WTC11 (cell line): Measurements from ENCODE around the gene RASGRP4. TPM values are rescaled to one million over a fixed set of nuclear protein-coding genes. Genes with fewer than 3 reads are reported as not detected.
"Not testable (repeated sequence)": the region's sequence is repeated elsewhere in the genome, so short reads cannot be mapped to it uniquely, and the experiment has no call there.

ENCODE experiments used
- ATAC-seq: fragments of 200-7000 bp; cut with Tn5 transposase; 2 replicates; pipeline ENCODE4 v1.10.0; 2021; ENCODE audit warnings: mild to moderate bottlenecking, moderate library complexity
- CTCF ChIA-PET: fragments of 300-600 bp; sonication (Branson Sonifier 250); formaldehyde crosslinking; loops from one replicate; lab custom pipeline; 2021; ENCODE audit warnings: antibody characterized with exemption; lab: Charles Lee
- POLR2A ChIA-PET: fragments of 350-600 bp; sonication (Branson Sonifier 250); formaldehyde crosslinking; loops from one replicate; lab custom pipeline; 2021; ENCODE audit warnings: antibody characterized with exemption; lab: Charles Lee
- DNase-seq: peaks from one replicate; pipeline ENCODE4 v3.0.0; 2021; ENCODE audit warnings: low spot score
- H3K27ac Mint-ChIP-seq: 2 replicates; pipeline ENCODE4 v1.8.0; 2021; ENCODE audit warnings: mixed read lengths
- H3K27me3 Mint-ChIP-seq: 2 replicates; pipeline ENCODE4 v1.8.0; 2021; ENCODE audit warnings: low read depth, mild to moderate bottlenecking, moderate library complexity, mixed read lengths
- H3K36me3 Mint-ChIP-seq: 2 replicates; pipeline ENCODE4 v1.8.0; 2021; ENCODE audit warnings: mixed read lengths
- H3K4me1 Mint-ChIP-seq: 2 replicates; pipeline ENCODE4 v1.8.0; 2022; ENCODE audit warnings: mixed read lengths
- H3K4me3 Mint-ChIP-seq: 2 replicates; pipeline ENCODE4 v1.8.0; 2021; ENCODE audit warnings: mild to moderate bottlenecking, moderate library complexity, mixed read lengths
- H3K9me3 Mint-ChIP-seq: 2 replicates; pipeline ENCODE4 v1.8.0; 2021; ENCODE audit warnings: mixed read lengths
- CTCF ChIP-seq: fragments of 200-600 bp; IDR thresholded peaks from 2 replicates; pipeline ENCODE4 v1.8.0; 2022; ENCODE audit warnings: antibody characterized with exemption
- NFE2L1 ChIP-seq: sonication (generic); formaldehyde crosslinking; IDR thresholded peaks from 2 replicates; pipeline ENCODE4 v1.8.1; 2023; ENCODE audit warnings: missing genetic modification reagents
- NR2C2 ChIP-seq: sonication (generic); formaldehyde crosslinking; IDR thresholded peaks from 2 replicates; pipeline ENCODE4 v1.8.0; 2022; ENCODE audit warnings: mild to moderate bottlenecking, missing genetic modification reagents
- PRDM15 ChIP-seq: sonication (generic); formaldehyde crosslinking; IDR thresholded peaks from 2 replicates; pipeline ENCODE4 v1.8.0; 2022; ENCODE audit warnings: missing genetic modification reagents
- PREB ChIP-seq: sonication (generic); formaldehyde crosslinking; IDR thresholded peaks from 2 replicates; pipeline ENCODE4 v1.8.1; 2022; ENCODE audit warnings: mild to moderate bottlenecking, missing genetic modification reagents, moderate library complexity, borderline replicate concordance
- TCF7 ChIP-seq: sonication (generic); formaldehyde crosslinking; IDR thresholded peaks from 2 replicates; pipeline ENCODE4 v1.8.0; 2022; ENCODE audit warnings: mild to moderate bottlenecking, low read depth, missing genetic modification reagents, moderate library complexity
- ZNF263 ChIP-seq: sonication (generic); formaldehyde crosslinking; IDR thresholded peaks from 2 replicates; pipeline ENCODE4 v1.8.1; 2022; ENCODE audit warnings: low read depth, mild to moderate bottlenecking, moderate library complexity, missing genetic modification reagents
- ZNF671 ChIP-seq: fragments of 250-450 bp; sonication (Bioruptor Pico); IDR thresholded peaks from 2 replicates; pipeline ENCODE4 v1.8.0; 2021; ENCODE audit warnings: mild to moderate bottlenecking
- total RNA-seq: library from RNA; stranded (reverse); gene quantifications from 3 replicates; pipeline ENCODE4 v1.2.3, GENCODE V29; 2021

The RASGRP4 gene
- total RNA-seq, 1 experiment from 2014 or later = 2.5 TPM

- TF ChIP-seq PRDM15 (CRISPR knock-in tag) (no peak), NFE2L1 (no peak), CTCF (no peak), NR2C2 (CRISPR knock-in tag) (no peak), TCF7 (no peak)
Measured at GRCh38 chr19:38412491-38412890, 13.5 kb downstream of the RASGRP4 start (continued).

GRCh38 chr19:38411898-38412297 is 14.1 kb downstream of the RASGRP4 start:
- POLR2A ChIA-PET = not testable (repeated sequence)

GRCh38 chr19:38411041-38411712 is 14.8 kb downstream of the RASGRP4 start:
- no peaks in the 10 kb centered on the region; the same call in 1 of the 2 replicates for H3K27me3 Mint-ChIP-seq
- ChIA-PET POLR2A (interaction anchor here (0.5 kb wide), 1 partner anchor 196 kb away, joined by 6 read pairs; no protein-coding TSS in a partner anchor), CTCF (interaction anchor here (4.9 kb wide), 1 partner anchor 9 kb away, joined by 50 read pairs; the partner anchor contains the start of gene FAM98C)
- H3K36me3 Mint-ChIP-seq = no peaks in the 10 kb centered on the region
- ATAC-seq = no peak
- no peak overlapping the region for H3K4me3 Mint-ChIP-seq
- no peak for DNase-seq
- H3K9me3 Mint-ChIP-seq = no peaks in the 10 kb centered on the region
- TF ChIP-seq ZNF263 (CRISPR knock-in tag) = no peak
- TF ChIP-seq NR2C2 (CRISPR knock-in tag) = no peak
- TF ChIP-seq ZNF671 (CRISPR knock-in tag) = no peak
- TF ChIP-seq PREB (CRISPR knock-in tag) = no peak
- no peaks in the 10 kb centered on the region for H3K4me1 Mint-ChIP-seq
- H3K27ac Mint-ChIP-seq = no peak overlapping the region

More at GRCh38 chr19:38411898-38412297, 14.1 kb downstream of the RASGRP4 start:
- ATAC-seq, H3K27me3 Mint-ChIP-seq, H3K27ac Mint-ChIP-seq, H3K4me3 Mint-ChIP-seq, H3K4me1 Mint-ChIP-seq, H3K36me3 Mint-ChIP-seq, DNase-seq, H3K9me3 Mint-ChIP-seq: not testable (repeated sequence)
- CTCF ChIA-PET = interaction anchor here (4.9 kb wide), 1 partner anchor 9 kb away, joined by 50 read pairs; the partner anchor contains the start of gene FAM98C

GRCh38 chr19:38410407-38410806 is 15.6 kb downstream of the RASGRP4 start:
- POLR2A ChIA-PET = interaction anchor here (0.6 to 0.7 kb wide), 3 partner anchors 51 to 987 kb away, joined by 3 to 4 read pairs (median 3); no protein-coding TSS in a partner anchor
- ATAC-seq = not testable (repeated sequence)

More at GRCh38 chr19:38410407-38410806, 15.6 kb downstream of the RASGRP4 start:
- DNase-seq, H3K9me3 Mint-ChIP-seq, H3K27me3 Mint-ChIP-seq, H3K4me3 Mint-ChIP-seq, H3K27ac Mint-ChIP-seq, H3K4me1 Mint-ChIP-seq, H3K36me3 Mint-ChIP-seq: not testable (repeated sequence)
- CTCF ChIA-PET = interaction anchor here (4.9 kb wide), 1 partner anchor 8 kb away, joined by 50 read pairs; the partner anchor contains the start of gene FAM98C
